Astrocyte of the hippocampus (primary cell): ENCODE measurements around the gene TMCC1.
A peak's percentile ranks its signal among the peaks of the same experiment; 100 is the strongest.
"Not testable (repeated sequence)": the region's sequence is repeated elsewhere in the genome, so short reads cannot be mapped to it uniquely, and the experiment has no call there.

Experiments
- DNase-seq: peaks from one replicate; pipeline ENCODE4 v3.0.0; 2011; ENCODE audit warnings: low read depth, low spot score

Gene TMCC1

DNA sequence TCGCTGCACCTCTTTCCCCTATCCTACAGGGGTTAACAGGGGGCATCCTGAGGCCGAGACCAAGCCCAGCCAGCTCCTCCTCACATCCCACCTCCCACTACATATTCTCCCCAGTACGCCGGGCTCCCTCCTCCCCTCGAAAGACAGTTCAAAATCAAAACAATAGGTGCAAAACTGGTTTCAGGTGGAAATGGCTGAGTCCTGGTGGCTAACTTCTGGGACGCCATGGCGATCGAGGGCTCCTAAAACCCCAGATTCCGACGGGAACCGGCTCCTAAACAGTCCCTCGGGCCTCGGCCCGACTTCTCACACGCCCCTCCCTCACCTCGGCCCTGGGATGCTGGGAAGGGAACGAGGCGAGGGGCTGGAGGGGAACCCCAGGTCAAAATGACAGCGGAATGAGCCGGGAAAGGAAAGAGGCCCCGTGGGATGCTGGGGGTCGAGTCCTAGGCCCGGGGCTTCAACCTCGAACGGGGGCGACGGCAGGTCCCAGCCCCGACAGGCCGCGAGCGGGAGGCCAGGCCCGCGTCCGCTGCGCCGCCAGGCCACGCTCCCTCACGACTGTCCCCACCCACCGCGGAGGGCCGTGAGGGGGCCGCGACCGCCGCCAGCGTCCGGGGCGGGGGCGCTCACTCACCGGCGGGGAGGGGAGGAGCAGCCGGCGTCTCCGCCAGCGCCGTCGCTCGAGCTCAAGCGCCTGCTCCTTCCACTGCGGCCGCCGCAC lies 492 bp downstream of the TMCC1 start:
- no peak for DNase-seq

GRCh38 chr3:129892486-129892856 lies 1.0 kb downstream of the TMCC1 start:
- no peak for DNase-seq

DNA sequence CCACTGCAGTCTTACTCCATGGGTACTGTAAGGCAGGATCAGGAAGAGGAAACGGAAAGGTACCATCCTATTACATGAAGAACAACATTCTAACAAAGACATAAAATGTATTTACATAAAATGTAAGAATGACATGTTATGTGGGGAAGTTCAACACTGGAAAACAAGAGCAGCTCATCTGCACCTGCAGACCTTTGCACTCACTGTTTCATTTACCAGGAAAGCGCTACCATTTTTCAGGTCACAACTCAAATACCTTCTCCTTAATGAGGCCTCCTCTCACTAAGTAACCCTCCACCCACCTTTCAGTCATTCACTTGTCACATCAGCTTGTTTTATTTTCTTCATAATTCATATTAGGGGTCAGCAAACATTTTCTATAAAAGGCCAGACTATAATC lies 2.6 kb downstream of the TMCC1 start:
- no peak for DNase-seq

GRCh38 chr3:129890125-129890524 lies 3.4 kb downstream of the TMCC1 start:
- DNase-seq: no peak

DNA sequence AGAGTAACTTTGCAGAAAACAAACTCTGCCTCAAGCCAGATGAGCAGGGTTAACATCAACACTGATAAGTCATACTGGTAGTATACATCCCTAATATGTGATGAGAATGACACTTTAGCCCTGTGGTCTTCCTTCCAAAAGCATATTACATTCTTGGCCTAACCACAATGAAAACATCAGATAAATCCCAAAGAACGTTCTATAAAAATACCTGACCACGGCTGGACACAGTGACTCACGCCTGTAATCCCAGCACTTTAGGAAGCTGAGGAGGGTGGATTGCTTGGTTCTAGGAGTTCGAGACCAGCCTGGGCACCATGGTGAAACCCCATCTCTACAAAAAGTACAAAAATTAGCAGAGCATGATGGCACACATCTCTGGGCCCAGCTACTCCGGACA lies 4.7 kb downstream of the TMCC1 start:
- peak; percentile 84 for DNase-seq

DNA sequence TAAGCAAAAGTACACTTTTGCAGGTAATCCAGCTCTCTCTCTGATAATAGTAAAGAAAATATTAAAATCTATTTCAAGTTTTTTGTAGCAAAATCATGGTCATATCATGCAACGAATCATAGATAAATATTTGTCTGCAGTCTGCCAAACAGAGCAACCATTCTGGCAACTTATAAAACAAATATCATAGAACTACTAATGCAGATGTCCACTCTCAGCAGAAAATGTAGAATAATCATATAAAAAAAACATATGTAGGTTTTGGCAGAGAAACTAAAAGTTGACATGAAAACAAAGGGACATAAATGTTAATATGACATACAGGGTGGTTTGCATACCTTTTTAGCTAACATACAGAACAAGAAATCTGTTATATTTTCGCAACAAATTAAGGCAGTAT lies 12.2 kb downstream of the TMCC1 start:
- DNase-seq: no peak

- DNase-seq: no peak
Observed at GRCh38 chr3:129878355-129878754, 15.2 kb downstream of the TMCC1 start.

- not testable (repeated sequence) for DNase-seq
Observed at GRCh38 chr3:129874479-129874878, 19.0 kb downstream of the TMCC1 start.

GRCh38 chr3:129868912-129869311 lies 24.6 kb downstream of the TMCC1 start:
- no peak for DNase-seq

DNA sequence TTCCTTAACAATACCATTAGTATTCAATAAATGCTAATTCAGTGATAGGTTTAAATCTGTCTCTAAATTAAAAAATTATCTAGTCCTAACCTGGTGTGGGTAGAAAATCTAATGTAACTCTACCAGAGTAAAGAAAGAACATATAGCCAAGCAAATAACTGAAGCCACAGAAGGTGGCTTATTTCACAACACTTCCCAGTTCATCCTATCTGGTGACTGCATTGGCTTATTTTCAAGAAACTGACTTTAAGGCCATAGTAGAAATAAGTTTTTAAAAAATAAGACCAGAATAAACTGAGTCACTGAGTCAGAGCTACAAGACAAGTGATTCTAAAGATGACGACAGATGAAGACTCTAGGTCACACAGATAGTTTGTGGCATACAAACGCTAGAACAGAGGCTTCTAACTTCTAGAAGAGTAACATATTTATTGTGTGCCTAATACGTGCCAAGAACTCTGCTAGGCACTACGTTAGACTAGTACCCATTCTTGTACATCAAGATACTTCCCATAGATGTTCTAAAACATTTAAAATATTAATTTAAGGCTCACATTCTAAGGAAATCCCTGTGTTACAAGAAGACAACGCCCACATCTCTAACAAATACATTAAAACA lies 25.9 kb downstream of the TMCC1 start:
- DNase-seq: no peak

GRCh38 chr3:129865806-129866205 lies 27.7 kb downstream of the TMCC1 start:
- no peak for DNase-seq

DNA sequence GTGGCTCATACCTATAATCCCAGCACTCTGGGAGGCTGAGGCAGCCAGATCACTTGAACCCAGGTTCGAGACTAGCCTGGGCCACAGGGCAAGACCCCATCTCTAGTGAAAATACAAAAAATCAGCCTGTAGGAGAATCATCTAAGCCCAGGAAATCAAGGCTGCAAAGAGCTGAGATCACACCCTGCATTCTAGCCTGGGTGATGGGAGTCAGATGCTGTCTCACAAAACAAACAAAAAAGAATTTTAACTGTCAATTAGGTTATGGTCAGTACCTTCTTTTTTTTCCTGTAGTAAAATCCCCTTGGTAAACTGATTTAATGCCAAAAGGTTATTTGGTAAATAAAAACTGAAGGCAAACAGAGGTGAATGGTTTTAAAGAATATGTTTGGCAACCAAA lies 29.0 kb downstream of the TMCC1 start:
- DNase-seq: no peak

DNA sequence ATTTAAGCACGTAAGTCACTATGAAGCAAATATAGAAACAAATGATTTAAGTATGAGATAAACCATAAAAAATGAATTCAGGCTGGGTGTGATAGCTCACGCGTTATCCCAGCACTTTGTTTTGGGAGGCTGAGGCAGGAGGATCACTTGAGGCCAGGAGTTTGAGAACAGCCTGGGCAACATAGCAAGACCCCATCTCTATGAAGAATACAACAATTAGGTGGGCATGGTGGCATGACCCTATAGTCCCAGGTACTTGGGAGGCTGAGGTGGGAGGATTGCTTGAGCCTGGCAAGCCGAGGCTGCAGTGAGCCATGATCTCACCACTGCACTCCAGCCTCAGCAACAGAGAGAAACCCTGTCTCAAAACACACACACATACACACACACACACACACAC lies 34.2 kb downstream of the TMCC1 start:
- DNase-seq: no peak

DNA sequence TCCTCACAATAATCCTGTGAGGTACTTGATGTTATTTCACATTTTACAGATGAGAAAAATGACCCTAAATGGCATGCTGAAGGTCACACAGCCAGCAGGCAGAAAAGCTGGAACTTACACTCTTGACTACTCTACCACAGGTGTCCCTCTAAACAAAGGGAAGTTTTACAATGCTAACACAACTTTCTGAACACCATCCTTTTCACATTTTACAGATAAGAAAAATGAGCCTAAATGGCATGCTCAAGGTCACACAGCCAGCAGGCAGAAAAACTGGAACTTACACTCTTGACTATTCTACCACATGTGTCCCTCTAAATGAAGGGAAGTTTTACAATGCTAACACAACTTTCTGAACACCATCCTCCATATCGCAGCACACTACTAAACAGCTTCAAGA lies 35.6 kb downstream of the TMCC1 start:
- no peak for DNase-seq

DNA sequence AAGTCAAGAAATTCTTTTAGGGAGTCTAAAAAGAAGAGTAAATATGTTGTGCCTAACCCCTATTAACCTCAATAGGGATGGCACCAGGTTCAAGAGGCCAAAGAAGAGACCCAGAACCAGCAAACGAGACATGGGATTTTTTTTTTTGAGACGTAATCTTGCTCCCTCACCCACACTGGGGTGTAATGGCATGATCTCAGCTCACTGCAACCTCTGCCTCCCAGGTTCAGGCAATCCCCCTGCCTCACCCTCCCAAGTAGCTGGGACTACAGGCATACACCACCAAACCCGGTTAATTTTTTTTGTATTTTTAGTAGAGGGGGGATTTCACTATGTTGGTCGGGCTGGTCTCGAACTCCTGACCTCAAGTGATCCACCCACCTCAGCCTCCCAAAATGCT lies 36.7 kb downstream of the TMCC1 start:
- not testable (repeated sequence) for DNase-seq

DNA sequence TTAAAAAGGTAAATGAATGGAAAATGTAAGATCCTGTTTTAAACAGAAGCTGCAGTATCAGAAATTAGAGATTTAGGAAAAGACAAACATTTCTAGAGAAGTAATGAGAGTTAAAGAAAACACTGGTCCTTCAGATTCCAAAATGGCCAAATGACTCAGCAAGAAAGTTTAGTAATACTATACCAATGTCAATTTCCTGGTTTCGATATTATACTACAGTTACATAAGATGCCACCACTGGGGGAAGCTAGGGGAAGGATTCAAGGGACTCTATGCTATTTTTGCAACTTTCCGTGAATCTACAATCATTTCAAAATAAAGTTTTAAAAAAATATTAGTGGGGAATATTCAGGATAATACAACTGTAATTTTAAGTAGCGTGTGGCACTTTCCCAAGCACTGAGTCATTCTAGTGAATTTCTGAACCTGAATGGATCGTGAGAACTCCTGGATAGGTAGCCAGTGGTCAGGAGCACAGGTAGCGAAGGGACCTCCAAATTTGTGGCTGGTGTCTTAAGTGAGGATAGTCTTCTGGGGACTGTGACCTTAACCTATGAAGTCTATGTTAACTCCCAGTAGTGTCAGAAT lies 37.6 kb downstream of the TMCC1 start:
- DNase-seq: peak; percentile 57

DNA sequence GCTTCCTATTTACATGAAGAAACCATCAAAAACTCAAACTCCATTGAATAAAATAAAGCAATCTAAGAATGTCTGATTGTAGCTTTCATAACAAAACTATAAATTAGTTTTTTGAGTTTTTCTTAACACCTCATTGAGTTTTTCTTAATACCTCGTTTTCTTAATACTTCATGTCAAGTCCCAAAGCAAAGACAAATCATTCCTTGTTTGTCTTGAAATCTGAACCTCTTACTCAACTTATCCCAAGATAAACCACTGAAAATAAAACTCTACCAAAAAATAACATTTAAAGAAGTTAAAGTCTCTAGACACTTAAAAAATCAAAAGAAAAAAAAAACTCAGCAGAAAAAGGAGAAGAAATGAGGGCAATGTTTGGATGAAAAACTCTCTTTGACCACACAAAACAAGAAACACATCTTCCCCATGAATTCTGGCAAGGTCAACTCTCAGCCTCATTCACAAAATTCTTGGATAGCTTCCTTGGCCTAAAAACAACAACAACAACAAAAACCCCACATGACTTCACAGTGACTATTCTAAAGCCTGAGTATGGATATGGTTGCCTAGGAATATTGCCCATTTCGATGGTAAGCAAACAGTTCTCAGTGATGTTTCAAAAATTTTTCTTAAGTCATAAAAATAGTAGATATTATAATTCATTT lies 38.2 kb downstream of the TMCC1 start:
- DNase-seq: peak; percentile 79

DNA sequence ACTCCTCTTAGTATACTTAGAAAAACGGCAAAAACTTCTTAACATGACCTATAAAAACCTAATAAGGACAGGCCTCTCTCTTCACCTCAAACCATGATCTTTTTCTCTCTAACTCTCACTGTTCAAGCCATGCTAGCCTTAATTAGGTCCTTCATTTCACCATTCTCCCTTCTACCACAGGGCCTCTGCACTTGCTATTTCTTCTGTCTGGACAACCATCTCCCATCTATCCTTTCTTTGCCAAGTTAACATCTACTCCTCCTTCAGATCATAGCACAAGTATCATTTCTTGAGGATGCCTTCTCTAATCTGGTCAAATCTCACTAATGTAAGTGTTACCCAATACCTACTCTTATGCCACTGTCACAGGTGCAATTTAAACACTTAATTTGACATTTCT lies 39.1 kb downstream of the TMCC1 start:
- no peak for DNase-seq

GRCh38 chr3:129845956-129846355 lies 47.6 kb downstream of the TMCC1 start:
- no peak for DNase-seq

DNA sequence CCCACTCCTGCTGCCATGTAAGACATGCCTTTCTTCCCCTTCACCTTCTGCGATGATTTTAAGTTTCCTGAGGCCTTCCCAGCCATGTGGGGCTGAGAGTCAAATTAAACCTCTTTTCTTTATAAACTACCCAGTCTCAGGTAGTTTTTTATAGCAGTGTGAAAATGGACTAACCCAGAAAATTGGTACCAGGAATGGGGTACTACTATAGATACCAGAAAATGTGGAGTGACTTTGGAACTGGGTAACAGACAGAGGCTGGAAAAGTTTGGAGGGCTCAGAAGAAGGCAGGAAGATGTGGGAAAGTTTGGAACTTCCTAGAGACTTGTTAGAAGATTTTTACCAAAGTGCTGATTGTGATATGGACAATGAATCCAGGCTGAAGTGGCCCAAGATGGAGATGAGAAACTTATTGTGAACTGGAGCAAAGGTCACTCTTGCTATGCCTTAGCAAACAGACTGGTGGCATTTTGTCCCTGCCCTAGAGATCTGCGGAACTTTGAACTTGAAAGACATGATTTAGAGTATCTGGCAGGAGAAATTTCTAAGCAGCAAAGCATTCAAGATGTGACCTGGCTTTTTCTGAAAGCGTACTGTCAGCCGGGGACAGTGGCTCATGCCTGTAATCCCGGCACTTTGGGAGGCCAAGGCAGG lies 52.7 kb downstream of the TMCC1 start:
- no peak for DNase-seq

GRCh38 chr3:129838086-129838485 lies 55.4 kb downstream of the TMCC1 start:
- DNase-seq: peak; percentile 47

DNA sequence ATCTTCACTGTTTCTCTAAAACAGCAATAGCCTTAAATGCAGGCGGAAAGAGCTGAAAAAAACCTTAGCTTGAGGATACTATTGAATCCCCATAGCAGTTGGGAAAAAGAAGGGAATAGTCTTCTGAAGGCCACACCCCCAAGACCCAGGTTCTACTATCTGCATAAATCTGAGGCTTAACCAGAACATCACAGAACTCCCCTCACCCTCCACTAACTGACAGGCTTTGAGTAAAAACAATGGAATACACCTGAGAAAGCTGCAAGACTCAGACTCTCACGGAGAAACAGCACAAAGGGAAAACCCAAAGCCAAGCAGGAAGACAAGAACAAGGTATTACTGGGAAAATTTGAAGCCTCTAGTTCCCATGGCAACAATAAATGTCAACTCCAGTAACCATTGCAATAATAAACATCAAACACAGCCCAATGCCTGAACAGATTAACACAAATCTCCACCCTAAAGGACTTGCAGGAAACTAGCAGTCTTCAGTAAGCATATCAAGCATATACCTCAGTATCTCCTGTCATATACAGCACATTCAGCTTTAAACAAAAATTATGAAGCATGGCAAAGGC lies 56.4 kb downstream of the TMCC1 start:
- no peak for DNase-seq
